ENCODE data around the gene OXLD1.

GRCh38 chr17:81641825-81642489 lies 24.4 kb downstream of the OXLD1 start:
- TF ChIP-seq, protein P1, sequence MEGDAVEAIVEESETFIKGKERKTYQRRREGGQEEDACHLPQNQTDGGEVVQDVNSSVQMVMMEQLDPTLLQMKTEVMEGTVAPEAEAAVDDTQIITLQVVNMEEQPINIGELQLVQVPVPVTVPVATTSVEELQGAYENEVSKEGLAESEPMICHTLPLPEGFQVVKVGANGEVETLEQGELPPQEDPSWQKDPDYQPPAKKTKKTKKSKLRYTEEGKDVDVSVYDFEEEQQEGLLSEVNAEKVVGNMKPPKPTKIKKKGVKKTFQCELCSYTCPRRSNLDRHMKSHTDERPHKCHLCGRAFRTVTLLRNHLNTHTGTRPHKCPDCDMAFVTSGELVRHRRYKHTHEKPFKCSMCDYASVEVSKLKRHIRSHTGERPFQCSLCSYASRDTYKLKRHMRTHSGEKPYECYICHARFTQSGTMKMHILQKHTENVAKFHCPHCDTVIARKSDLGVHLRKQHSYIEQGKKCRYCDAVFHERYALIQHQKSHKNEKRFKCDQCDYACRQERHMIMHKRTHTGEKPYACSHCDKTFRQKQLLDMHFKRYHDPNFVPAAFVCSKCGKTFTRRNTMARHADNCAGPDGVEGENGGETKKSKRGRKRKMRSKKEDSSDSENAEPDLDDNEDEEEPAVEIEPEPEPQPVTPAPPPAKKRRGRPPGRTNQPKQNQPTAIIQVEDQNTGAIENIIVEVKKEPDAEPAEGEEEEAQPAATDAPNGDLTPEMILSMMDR (IDR thresholded peaks at IDR 0.05), result no peak
- TF ChIP-seq SIN3A (IDR thresholded peaks at IDR 0.05; ENCODE audit: borderline replicate concordance, insufficient read depth, low read depth, low read length) (no peak), POLR2AphosphoS5 (IDR thresholded peaks at IDR 0.05; ENCODE audit: low read depth, low read length) (no peak), TCF7L2 (IDR thresholded peaks at IDR 0.05; ENCODE audit: low read depth, low read length) (no peak)
- TF ChIP-seq, protein P2, sequence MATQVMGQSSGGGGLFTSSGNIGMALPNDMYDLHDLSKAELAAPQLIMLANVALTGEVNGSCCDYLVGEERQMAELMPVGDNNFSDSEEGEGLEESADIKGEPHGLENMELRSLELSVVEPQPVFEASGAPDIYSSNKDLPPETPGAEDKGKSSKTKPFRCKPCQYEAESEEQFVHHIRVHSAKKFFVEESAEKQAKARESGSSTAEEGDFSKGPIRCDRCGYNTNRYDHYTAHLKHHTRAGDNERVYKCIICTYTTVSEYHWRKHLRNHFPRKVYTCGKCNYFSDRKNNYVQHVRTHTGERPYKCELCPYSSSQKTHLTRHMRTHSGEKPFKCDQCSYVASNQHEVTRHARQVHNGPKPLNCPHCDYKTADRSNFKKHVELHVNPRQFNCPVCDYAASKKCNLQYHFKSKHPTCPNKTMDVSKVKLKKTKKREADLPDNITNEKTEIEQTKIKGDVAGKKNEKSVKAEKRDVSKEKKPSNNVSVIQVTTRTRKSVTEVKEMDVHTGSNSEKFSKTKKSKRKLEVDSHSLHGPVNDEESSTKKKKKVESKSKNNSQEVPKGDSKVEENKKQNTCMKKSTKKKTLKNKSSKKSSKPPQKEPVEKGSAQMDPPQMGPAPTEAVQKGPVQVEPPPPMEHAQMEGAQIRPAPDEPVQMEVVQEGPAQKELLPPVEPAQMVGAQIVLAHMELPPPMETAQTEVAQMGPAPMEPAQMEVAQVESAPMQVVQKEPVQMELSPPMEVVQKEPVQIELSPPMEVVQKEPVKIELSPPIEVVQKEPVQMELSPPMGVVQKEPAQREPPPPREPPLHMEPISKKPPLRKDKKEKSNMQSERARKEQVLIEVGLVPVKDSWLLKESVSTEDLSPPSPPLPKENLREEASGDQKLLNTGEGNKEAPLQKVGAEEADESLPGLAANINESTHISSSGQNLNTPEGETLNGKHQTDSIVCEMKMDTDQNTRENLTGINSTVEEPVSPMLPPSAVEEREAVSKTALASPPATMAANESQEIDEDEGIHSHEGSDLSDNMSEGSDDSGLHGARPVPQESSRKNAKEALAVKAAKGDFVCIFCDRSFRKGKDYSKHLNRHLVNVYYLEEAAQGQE (IDR thresholded peaks at IDR 0.05; ENCODE audit: insufficient read depth in 1 of 2, low read depth in 2 of 2, low read length in 1 of 2), result no peak

Measured in Panc1 (cell line).